ENCODE measurements around the gene ZNF750.

DNA sequence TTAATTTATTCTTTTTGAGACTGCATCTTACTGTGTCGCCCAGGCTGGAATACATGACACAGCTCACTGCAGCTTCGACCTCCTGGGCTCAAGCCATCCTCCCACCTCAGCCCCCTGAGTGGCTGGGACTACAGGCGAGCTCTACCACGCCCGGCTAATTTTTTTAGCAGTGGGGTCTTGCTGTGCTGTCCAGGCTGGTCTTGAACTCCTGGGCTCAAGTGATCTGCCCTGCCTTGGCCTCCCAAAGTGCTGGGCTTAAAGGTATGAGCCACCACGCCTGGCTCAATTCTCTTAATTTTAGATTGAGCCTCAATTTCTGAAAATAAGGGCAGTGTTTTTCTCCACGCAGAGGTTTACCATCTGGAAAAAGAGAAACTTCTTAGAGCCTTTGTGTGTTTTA lies 41.1 kb downstream of the ZNF750 start:
- TF ChIP-seq POLR2AphosphoS5 (IDR thresholded peaks at IDR 0.05; ENCODE audit: low read depth): no peak
- TF ChIP-seq, protein P1, sequence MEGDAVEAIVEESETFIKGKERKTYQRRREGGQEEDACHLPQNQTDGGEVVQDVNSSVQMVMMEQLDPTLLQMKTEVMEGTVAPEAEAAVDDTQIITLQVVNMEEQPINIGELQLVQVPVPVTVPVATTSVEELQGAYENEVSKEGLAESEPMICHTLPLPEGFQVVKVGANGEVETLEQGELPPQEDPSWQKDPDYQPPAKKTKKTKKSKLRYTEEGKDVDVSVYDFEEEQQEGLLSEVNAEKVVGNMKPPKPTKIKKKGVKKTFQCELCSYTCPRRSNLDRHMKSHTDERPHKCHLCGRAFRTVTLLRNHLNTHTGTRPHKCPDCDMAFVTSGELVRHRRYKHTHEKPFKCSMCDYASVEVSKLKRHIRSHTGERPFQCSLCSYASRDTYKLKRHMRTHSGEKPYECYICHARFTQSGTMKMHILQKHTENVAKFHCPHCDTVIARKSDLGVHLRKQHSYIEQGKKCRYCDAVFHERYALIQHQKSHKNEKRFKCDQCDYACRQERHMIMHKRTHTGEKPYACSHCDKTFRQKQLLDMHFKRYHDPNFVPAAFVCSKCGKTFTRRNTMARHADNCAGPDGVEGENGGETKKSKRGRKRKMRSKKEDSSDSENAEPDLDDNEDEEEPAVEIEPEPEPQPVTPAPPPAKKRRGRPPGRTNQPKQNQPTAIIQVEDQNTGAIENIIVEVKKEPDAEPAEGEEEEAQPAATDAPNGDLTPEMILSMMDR (IDR thresholded peaks at IDR 0.05; ENCODE audit: insufficient read depth, low read length): no peak
- TF ChIP-seq, protein P2, sequence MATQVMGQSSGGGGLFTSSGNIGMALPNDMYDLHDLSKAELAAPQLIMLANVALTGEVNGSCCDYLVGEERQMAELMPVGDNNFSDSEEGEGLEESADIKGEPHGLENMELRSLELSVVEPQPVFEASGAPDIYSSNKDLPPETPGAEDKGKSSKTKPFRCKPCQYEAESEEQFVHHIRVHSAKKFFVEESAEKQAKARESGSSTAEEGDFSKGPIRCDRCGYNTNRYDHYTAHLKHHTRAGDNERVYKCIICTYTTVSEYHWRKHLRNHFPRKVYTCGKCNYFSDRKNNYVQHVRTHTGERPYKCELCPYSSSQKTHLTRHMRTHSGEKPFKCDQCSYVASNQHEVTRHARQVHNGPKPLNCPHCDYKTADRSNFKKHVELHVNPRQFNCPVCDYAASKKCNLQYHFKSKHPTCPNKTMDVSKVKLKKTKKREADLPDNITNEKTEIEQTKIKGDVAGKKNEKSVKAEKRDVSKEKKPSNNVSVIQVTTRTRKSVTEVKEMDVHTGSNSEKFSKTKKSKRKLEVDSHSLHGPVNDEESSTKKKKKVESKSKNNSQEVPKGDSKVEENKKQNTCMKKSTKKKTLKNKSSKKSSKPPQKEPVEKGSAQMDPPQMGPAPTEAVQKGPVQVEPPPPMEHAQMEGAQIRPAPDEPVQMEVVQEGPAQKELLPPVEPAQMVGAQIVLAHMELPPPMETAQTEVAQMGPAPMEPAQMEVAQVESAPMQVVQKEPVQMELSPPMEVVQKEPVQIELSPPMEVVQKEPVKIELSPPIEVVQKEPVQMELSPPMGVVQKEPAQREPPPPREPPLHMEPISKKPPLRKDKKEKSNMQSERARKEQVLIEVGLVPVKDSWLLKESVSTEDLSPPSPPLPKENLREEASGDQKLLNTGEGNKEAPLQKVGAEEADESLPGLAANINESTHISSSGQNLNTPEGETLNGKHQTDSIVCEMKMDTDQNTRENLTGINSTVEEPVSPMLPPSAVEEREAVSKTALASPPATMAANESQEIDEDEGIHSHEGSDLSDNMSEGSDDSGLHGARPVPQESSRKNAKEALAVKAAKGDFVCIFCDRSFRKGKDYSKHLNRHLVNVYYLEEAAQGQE (IDR thresholded peaks at IDR 0.05; ENCODE audit: insufficient replicate concordance, low read depth): no peak

All from HL-60 (cell line).